Glutamatergic neuron (in vitro differentiated cells): ENCODE data around the gene TCERG1L. TPM values are rescaled to one million over a fixed set of nuclear protein-coding genes. Genes with fewer than 3 reads are reported as not detected.

Source experiments
- DNase-seq: peaks from one replicate; pipeline ENCODE4 v3.0.0; 2022
- H3K27ac Mint-ChIP-seq: one replicate; pipeline ENCODE4 v1.8.0; 2020; ENCODE audit warnings: mild to moderate bottlenecking, mixed read lengths, inconsistent platforms; ENCODE audit not compliant: unreplicated experiment
- H3K27me3 Mint-ChIP-seq: one replicate; pipeline ENCODE4 v1.8.0; 2020; ENCODE audit warnings: mild to moderate bottlenecking, moderate library complexity, mixed read lengths, inconsistent platforms; ENCODE audit not compliant: unreplicated experiment
- H3K36me3 Mint-ChIP-seq: one replicate; pipeline ENCODE4 v1.8.0; 2020; ENCODE audit warnings: mild to moderate bottlenecking, mixed read lengths, inconsistent platforms; ENCODE audit not compliant: unreplicated experiment
- H3K4me1 Mint-ChIP-seq: one replicate; pipeline ENCODE4 v1.8.0; 2020; ENCODE audit warnings: mild to moderate bottlenecking, low read depth, mixed read lengths, inconsistent platforms; ENCODE audit not compliant: unreplicated experiment
- H3K4me3 Mint-ChIP-seq: one replicate; pipeline ENCODE4 v1.8.0; 2020; ENCODE audit warnings: mild to moderate bottlenecking, mixed read lengths, inconsistent platforms; ENCODE audit not compliant: unreplicated experiment
- H3K9me3 Mint-ChIP-seq: one replicate; pipeline ENCODE4 v1.8.0; 2020; ENCODE audit warnings: mild to moderate bottlenecking, moderate library complexity, mixed read lengths, inconsistent platforms; ENCODE audit not compliant: unreplicated experiment
- total RNA-seq: library from RNA; stranded (reverse); fragmentation: NEBNext Ultra II Directional; extraction: Animal tissue kit (Norgen Biotek cat#: 25700); gene quantifications from one replicate; pipeline ENCODE4 v1.2.1, GENCODE V29; 2021; ENCODE audit not compliant: unreplicated experiment
- TF ChIP-seq, protein P1 (sequence below): fragments of 200-600 bp; sonication (generic); IDR thresholded peaks from one replicate; pipeline ENCODE4 v1.5.0; 2021; ENCODE audit not compliant: partially characterized antibody, unreplicated experiment

Gene TCERG1L
- total RNA-seq, 1 donor from 2014 or later = 2.2 TPM

DNA sequence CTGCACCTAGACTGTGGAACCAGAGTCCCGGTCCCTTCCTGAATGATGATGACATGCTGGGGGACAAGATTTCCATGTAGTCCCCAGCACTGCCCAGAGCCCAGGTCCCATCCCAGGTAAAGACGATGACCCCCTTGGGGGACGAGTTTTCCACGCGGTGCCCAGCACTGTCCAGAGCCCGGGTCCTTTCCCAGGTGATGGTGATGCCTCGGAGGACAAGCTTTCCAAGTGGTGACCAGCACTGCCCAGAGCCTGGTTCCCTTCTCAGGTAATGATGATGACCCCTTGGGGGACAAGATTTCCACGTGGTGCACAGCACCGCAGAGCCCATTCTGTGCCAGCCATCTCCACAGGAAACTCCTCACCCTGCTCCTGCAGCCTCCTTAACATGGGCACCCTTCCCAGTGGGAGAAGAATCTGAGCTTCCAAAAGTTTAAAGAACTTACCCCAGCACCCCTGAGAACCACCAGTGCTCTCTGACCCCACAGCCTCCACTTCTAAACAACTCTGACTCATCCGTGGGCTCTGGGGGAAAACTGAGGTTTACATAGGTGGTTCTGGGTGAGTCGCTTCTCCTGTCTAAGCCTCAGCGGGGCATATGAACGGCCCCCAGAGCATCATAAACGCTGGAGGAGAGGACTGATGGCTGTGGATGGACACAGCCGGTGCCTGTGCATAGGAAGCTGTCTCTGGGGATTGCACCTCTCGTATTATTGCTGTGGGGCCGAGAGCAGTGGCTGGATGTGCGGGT lies 233.2 kb downstream of the TCERG1L start:
- Mint-ChIP-seq H3K27me3 (peaks cover 8% of the 10 kb centered on the region), H3K36me3 (no peaks in the 10 kb centered on the region), H3K4me3 (no peak overlapping the region), H3K27ac (no peak overlapping the region), H3K9me3 (peaks cover 6% of the 10 kb centered on the region), H3K4me1 (peaks cover 3% of the 10 kb centered on the region)
- no peak for DNase-seq
- TF ChIP-seq, protein P1, sequence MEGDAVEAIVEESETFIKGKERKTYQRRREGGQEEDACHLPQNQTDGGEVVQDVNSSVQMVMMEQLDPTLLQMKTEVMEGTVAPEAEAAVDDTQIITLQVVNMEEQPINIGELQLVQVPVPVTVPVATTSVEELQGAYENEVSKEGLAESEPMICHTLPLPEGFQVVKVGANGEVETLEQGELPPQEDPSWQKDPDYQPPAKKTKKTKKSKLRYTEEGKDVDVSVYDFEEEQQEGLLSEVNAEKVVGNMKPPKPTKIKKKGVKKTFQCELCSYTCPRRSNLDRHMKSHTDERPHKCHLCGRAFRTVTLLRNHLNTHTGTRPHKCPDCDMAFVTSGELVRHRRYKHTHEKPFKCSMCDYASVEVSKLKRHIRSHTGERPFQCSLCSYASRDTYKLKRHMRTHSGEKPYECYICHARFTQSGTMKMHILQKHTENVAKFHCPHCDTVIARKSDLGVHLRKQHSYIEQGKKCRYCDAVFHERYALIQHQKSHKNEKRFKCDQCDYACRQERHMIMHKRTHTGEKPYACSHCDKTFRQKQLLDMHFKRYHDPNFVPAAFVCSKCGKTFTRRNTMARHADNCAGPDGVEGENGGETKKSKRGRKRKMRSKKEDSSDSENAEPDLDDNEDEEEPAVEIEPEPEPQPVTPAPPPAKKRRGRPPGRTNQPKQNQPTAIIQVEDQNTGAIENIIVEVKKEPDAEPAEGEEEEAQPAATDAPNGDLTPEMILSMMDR = no peak

GRCh38 chr10:131077724-131078123 lies 233.8 kb downstream of the TCERG1L start:
- DNase-seq = no peak
- TF ChIP-seq, protein P1 = no peak
- Mint-ChIP-seq H3K27ac (no peak overlapping the region), H3K27me3 (peaks cover 8% of the 10 kb centered on the region), H3K4me3 (no peak overlapping the region), H3K9me3 (peaks cover 6% of the 10 kb centered on the region), H3K4me1 (peaks cover 3% of the 10 kb centered on the region), H3K36me3 (no peaks in the 10 kb centered on the region)

GRCh38 chr10:131077031-131077430 lies 234.5 kb downstream of the TCERG1L start:
- Mint-ChIP-seq H3K36me3 (no peaks in the 10 kb centered on the region), H3K4me1 (peaks cover 3% of the 10 kb centered on the region), H3K9me3 (peaks cover 6% of the 10 kb centered on the region), H3K27me3 (peaks cover 8% of the 10 kb centered on the region), H3K4me3 (no peak overlapping the region), H3K27ac (no peak overlapping the region)
- no peak for DNase-seq
- TF ChIP-seq, protein P1 = no peak

GRCh38 chr10:131076356-131076755 lies 235.2 kb downstream of the TCERG1L start:
- no peak overlapping the region for H3K27ac Mint-ChIP-seq
- H3K36me3 Mint-ChIP-seq = no peaks in the 10 kb centered on the region

More at GRCh38 chr10:131076356-131076755, 235.2 kb downstream of the TCERG1L start:
- Mint-ChIP-seq H3K4me3 (no peak overlapping the region), H3K27me3 (peaks cover 8% of the 10 kb centered on the region), H3K4me1 (peaks cover 3% of the 10 kb centered on the region), H3K9me3 (peaks cover 6% of the 10 kb centered on the region)
- no peak for DNase-seq
- TF ChIP-seq, protein P1 = no peak
